Gastroesophageal sphincter (tissue), 4 donors: ENCODE data around the gene MARK2. TPM values are rescaled to one million over a fixed set of nuclear protein-coding genes. Genes with fewer than 3 reads are reported as not detected.

Experiments
- ATAC-seq: fragments of 150-250 bp; one replicate; pipeline ENCODE4 v1.9.1; 2016; ENCODE audit warnings: mild to moderate bottlenecking, moderate library complexity
- H3K27ac ChIP-seq, 4 donors: fragments of 200-600 bp; sonication (generic) in 3 of 4; 1 replicate in 3 of 4; 2 replicates in 1 of 4; pipeline ENCODE4 v1.5.1; 2016 to 2019
- H3K27me3 ChIP-seq: fragments of 200-600 bp; sonication (generic); one replicate; pipeline ENCODE4 v1.5.1; 2019
- H3K36me3 ChIP-seq, 2 donors: fragments of 200-600 bp; sonication (generic); one replicate each; pipeline ENCODE4 v1.5.1; 2019; ENCODE audit warnings: control low read depth in 1 of 2
- H3K4me1 ChIP-seq, 3 donors: fragments of 200-600 bp; sonication (generic); 1 replicate in 2 of 3; 2 replicates in 1 of 3; pipeline ENCODE4 v1.5.1; 2016 to 2019; ENCODE audit warnings: control low read depth in 2 of 3
- H3K4me3 ChIP-seq, 2 donors: fragments of 200-600 bp; sonication (generic); one replicate each; pipeline ENCODE4 v1.5.1; 2019; ENCODE audit warnings: mild to moderate bottlenecking in 1 of 2, moderate library complexity in 1 of 2
- H3K9me3 ChIP-seq, 3 donors: fragments of 200-600 bp; sonication (generic); one replicate each; pipeline ENCODE4 v1.5.1; 2017 to 2019; ENCODE audit warnings: control low read depth in 2 of 3
- EP300 ChIP-seq: sonication (generic); formaldehyde crosslinking; IDR thresholded peaks from one replicate; pipeline ENCODE4 v1.6.1; 2017; ENCODE audit warnings: antibody characterized with exemption, mild to moderate bottlenecking
- POLR2A ChIP-seq, 2 donors: fragments of 450-650 bp; IDR thresholded peaks; one replicate each; pipeline ENCODE4 v1.6.1; 2017; ENCODE audit warnings: antibody characterized with exemption in 2 of 2, mild to moderate bottlenecking in 2 of 2, moderate library complexity in 1 of 2
- POLR2AphosphoS5 ChIP-seq: sonication (generic); formaldehyde crosslinking; IDR thresholded peaks from one replicate; pipeline ENCODE4 v1.6.1; 2017; ENCODE audit warnings: antibody characterized with exemption
- WGBS, 2 donors: methylation state at CpG; one replicate each; pipeline ENCODE4 v1.1.5; 2018; ENCODE audit warnings: low coverage in 1 of 2; 5-methylcytosine and 5-hydroxymethylcytosine counted together
- total RNA-seq, 4 donors: library from RNA; depleted of rRNA; stranded (reverse); fragments of >200 nt; gene quantifications; one replicate each; pipeline ENCODE4 v1.1.0, GENCODE V29; 2016
- TF ChIP-seq, protein P1 (sequence below), 4 experiments: fragments of 200-600 bp in 2 of 4; fragments of 450-650 bp in 2 of 4; sonication (generic) in 1 of 4; IDR thresholded peaks; one replicate each; pipeline ENCODE4 v1.5.1; 2017 to 2019; ENCODE audit warnings: antibody characterized with exemption in 4 of 4, mild to moderate bottlenecking in 2 of 4, moderate library complexity in 2 of 4

MARK2 gene
- total RNA-seq, 4 donors from 2014 or later, result 17.4 to 42.5 (median 23.8) TPM

DNA sequence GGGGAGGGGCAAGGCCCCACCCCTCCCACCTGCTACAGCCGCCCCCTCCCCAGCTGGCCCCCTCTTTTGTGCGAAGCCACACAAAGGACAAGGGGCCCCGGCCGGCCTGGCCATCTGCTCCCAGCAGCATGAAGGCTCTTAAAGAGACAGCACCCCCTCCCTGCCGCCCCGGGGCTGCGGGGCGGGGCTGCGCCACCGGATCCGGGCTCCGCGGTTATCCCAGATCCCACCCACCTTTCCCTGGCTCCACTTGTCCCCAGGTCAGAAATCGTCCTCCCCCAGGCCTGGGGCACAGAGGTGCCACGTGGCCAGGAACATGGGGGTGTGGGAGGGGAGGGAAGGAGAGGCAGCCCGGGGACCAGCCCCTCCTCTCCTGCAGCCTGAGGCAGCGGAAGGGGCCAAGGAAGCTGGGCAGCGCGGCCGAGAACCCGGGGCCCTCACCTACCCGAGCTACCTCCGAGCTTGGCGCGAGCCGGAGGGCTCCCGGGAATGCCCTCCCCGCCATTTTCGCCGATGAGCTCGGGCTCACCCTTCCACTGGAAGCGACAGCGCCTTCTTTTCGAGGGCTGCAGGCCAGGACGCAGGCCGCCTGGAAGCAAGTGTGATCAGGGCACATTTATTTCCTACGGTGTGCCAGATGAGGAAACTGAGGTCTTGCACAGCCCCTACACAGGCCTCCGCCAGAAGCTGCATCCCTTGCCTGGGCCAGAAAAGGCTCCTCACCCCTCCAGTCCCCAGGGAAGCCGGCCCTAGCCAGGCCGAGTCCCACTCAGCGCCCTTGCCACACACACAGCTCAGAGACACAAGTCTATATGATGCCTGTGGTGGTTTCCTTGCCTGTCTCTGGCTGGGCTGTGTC, 80.6 kb downstream of the MARK2 start:
- Histone ChIP-seq H3K4me3 (peak overlapping the region; percentile 4 to 49), H3K36me3 (no peaks in the 10 kb centered on the region), H3K27me3 (no peaks in the 10 kb centered on the region), H3K4me1 (peaks cover 0 to 59% (median 40%) of the 10 kb centered on the region in 3 donors), H3K27ac (peak overlapping the region; percentile 13 to 88 (median 86)), H3K9me3 (no peaks in the 10 kb centered on the region)
- TF ChIP-seq POLR2A (IDR thresholded peaks at IDR 0.05), result no peak
- TF ChIP-seq, protein P1, sequence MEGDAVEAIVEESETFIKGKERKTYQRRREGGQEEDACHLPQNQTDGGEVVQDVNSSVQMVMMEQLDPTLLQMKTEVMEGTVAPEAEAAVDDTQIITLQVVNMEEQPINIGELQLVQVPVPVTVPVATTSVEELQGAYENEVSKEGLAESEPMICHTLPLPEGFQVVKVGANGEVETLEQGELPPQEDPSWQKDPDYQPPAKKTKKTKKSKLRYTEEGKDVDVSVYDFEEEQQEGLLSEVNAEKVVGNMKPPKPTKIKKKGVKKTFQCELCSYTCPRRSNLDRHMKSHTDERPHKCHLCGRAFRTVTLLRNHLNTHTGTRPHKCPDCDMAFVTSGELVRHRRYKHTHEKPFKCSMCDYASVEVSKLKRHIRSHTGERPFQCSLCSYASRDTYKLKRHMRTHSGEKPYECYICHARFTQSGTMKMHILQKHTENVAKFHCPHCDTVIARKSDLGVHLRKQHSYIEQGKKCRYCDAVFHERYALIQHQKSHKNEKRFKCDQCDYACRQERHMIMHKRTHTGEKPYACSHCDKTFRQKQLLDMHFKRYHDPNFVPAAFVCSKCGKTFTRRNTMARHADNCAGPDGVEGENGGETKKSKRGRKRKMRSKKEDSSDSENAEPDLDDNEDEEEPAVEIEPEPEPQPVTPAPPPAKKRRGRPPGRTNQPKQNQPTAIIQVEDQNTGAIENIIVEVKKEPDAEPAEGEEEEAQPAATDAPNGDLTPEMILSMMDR (IDR thresholded peaks at IDR 0.05), result peak in 1 of 4 experiments; percentile 18
- ATAC-seq, result no peak
- whole genome bisulfite sequencing, 2 donors, result 51% methylated on average over 4 of the region's 41 CpGs; no CpG with 5 or more reads in 1 of the 2 donors

DNA sequence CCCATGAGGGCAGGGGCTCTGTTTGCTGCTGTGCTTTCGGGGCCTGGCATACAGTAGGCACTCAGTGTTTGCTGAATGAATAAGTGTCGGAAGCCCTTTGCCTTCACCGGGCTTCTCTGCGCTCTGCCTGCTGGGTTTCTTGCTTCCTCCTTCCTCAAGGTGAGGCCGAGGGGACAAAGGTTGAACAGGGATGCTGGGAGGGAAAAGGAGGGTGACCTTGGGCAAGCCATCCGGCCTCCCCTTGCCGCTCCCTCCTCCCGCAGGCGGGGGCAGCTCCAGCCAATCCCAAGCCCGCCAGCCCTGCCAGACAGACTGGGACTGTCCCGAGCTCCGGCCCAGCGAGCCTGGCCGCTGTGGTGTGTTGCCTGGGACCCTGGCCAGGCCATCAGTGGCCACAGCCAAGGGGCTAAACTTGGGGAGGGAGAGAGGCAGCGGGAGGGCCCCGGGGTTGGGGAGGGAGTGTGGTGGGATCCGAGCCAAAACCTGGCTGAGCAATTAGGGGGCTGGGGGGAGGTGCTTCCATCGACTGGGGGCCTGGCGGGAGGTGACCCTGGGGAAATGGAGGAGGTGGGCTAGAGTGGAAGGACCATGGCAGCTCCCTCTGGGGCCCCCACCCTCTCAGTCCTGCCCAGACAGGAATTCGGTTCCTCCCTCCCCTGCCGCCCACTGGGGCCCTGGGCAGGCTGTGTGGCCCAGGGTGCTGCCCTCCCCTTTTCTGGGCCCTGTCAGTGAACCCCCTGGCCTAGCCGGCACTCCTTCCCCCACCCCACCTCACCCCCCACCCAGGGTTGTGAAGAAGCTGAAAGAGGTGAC, 81.4 kb downstream of the MARK2 start:
- no peaks in the 10 kb centered on the region for H3K36me3 ChIP-seq
- H3K4me3 ChIP-seq, result no peak overlapping the region
- peak overlapping the region in 3 of 4 donors; percentile 84 to 88 (median 88) for H3K27ac ChIP-seq
- peaks cover 0 to 56% (median 40%) of the 10 kb centered on the region in 3 donors for H3K4me1 ChIP-seq
- ATAC-seq, result peak; percentile 33
- H3K9me3 ChIP-seq, result no peaks in the 10 kb centered on the region
- no peaks in the 10 kb centered on the region for H3K27me3 ChIP-seq
- TF ChIP-seq, protein P1 (IDR thresholded peaks at IDR 0.05), result no peak
- TF ChIP-seq POLR2AphosphoS5 (no peak), POLR2A (IDR thresholded peaks at IDR 0.05) (no peak), EP300 (no peak)
- 5 to 60% methylated on average over 3 to 4 of the region's 22 CpGs for WGBS, 2 donors

DNA sequence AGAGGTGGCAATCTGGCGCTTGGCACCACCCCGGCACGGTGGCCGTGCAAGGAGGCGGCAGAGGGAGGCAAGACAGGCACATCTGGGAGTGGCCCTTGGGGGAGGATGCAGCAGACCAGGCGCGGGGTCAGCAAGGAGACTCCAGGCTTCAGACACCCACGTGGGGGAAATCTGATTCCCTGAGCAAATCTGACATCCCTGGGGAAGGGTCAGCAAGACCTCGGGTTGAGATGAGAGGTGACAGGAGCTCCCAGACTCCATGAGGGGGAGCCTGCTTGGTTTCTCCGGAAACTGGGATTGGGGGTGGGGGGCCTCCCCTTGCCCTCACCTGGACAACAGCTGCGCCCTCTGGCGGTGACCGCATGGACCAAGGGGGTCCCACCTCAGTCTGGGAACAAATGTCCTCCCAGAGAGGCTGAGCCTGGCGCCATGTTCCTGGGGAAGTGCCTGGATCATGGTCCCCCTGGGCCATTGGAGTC, 82.1 kb downstream of the MARK2 start:
- Histone ChIP-seq H3K36me3 (no peaks in the 10 kb centered on the region), H3K4me1 (peaks cover 0 to 49% (median 36%) of the 10 kb centered on the region in 3 donors), H3K4me3 (no peak overlapping the region), H3K9me3 (no peaks in the 10 kb centered on the region), H3K27ac (peak overlapping the region in 3 of 4 donors; percentile 84 to 88 (median 88)), H3K27me3 (no peaks in the 10 kb centered on the region)
- TF ChIP-seq POLR2A (IDR thresholded peaks at IDR 0.05), result no peak
- TF ChIP-seq, protein P1 (IDR thresholded peaks at IDR 0.05), result peak in 3 of 4 experiments; percentile 9 to 52 (median 34)
- no peak for TF ChIP-seq POLR2AphosphoS5
- TF ChIP-seq EP300, result no peak
- WGBS, 2 donors, result 35% methylated on average over 5 of the region's 14 CpGs; no CpG with 5 or more reads in 1 of the 2 donors
- no peak for ATAC-seq

DNA sequence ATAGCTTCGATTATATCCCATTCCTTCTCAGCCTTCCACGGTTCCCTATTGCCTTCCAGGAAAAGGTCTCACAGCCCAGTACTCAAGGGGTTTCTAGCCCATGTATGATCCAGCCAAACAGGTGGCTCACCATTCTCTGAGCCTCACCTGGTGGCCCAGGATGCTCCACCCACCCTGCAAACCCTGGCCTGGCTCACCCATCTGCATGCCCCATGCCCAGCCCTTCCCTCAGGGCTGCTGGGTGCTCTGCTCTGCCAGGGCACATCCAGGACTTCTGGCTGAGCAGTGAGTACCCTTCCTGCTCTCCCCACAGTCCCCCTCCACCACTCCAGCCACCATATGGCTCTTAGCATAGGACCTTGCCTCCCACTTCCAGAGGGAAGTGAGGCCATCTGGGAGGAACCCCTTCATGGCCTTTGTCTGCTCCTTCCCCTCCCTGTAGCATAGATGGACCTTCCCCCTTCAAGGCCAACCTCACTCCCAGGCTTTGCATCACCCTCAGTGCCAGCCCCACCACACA, 83.8 kb downstream of the MARK2 start:
- Histone ChIP-seq H3K4me3 (no peak overlapping the region), H3K4me1 (peaks cover 0 to 33% (median 23%) of the 10 kb centered on the region in 3 donors), H3K27ac (no peak overlapping the region), H3K36me3 (no peaks in the 10 kb centered on the region), H3K9me3 (no peaks in the 10 kb centered on the region), H3K27me3 (no peaks in the 10 kb centered on the region)
- TF ChIP-seq POLR2A (IDR thresholded peaks at IDR 0.05), result no peak
- TF ChIP-seq, protein P1 (IDR thresholded peaks at IDR 0.05), result no peak
- WGBS, 2 donors, result 67% methylated on average over 1 of the region's 2 CpGs; no CpG with 5 or more reads in 1 of the 2 donors
- no peak for ATAC-seq
